Natural killer cell treated with Interleukin-12 subunit alpha and Interleukin-12 subunit beta and Interleukin-15 and Interleukin-18, amount 100 ng/mL, for 72 hours (primary cell): ENCODE results near the gene AKAP6. TPM values are rescaled to one million over a fixed set of nuclear protein-coding genes. Genes with fewer than 3 reads are reported as not detected.

Experiments used
- ATAC-seq, 2 donors: fragments of 150-1000 bp; cut with Tn5 transposase in 1 of 2; sonication (Bioruptor Pico), chemical (Tn5 transposase) in 1 of 2; 2 replicates each; pipeline ENCODE4 v1.10.0; 2021
- DNase-seq: peaks from one replicate; pipeline ENCODE4 v3.0.0; 2022; ENCODE audit warnings: low spot score
- H3K27ac Mint-ChIP-seq, 2 donors: 1 replicate in 1 of 2; 2 replicates in 1 of 2; pipeline ENCODE4 v1.8.0; 2022; ENCODE audit warnings: mixed read lengths in 2 of 2, mild to moderate bottlenecking in 1 of 2, moderate library complexity in 1 of 2
- H3K27me3 Mint-ChIP-seq, 2 donors: 1 replicate in 1 of 2; 2 replicates in 1 of 2; pipeline ENCODE4 v1.8.0; 2022; ENCODE audit warnings: mixed read lengths in 2 of 2
- H3K36me3 Mint-ChIP-seq: one replicate; pipeline ENCODE4 v1.8.0; 2022; ENCODE audit warnings: mixed read lengths
- H3K4me1 Mint-ChIP-seq, 2 donors: 1 replicate in 1 of 2; 2 replicates in 1 of 2; pipeline ENCODE4 v1.8.0; 2022; ENCODE audit warnings: low read depth in 2 of 2, mixed read lengths in 2 of 2, mild to moderate bottlenecking in 1 of 2
- H3K4me3 Mint-ChIP-seq: one replicate; pipeline ENCODE4 v1.8.0; 2022; ENCODE audit warnings: mixed read lengths
- H3K9me3 Mint-ChIP-seq: 2 replicates; pipeline ENCODE4 v1.8.0; 2022; ENCODE audit warnings: mixed read lengths
- total RNA-seq, 2 donors: library from RNA; stranded (reverse); gene quantifications; one replicate each; pipeline ENCODE4 v1.2.3, GENCODE V29; 2022

AKAP6 gene
- total RNA-seq, 2 donors from 2014 or later: 0.31 TPM; not detected in 1

GRCh38 chr14:32396885-32397284, 67.8 kb downstream of the AKAP6 start:
- H3K36me3 Mint-ChIP-seq: no peaks in the 10 kb centered on the region
- H3K27me3 Mint-ChIP-seq: no peaks in the 10 kb centered on the region
- no peak for ATAC-seq
- no peaks in the 10 kb centered on the region for H3K4me1 Mint-ChIP-seq
- no peak for DNase-seq
- no peaks in the 10 kb centered on the region for H3K9me3 Mint-ChIP-seq
- no peak overlapping the region for H3K27ac Mint-ChIP-seq
- H3K4me3 Mint-ChIP-seq: no peak overlapping the region

- Mint-ChIP-seq H3K4me1 (no peaks in the 10 kb centered on the region), H3K36me3 (no peaks in the 10 kb centered on the region), H3K4me3 (no peak overlapping the region), H3K27ac (no peak overlapping the region), H3K27me3 (no peaks in the 10 kb centered on the region), H3K9me3 (no peaks in the 10 kb centered on the region)
- ATAC-seq: no peak
- no peak for DNase-seq
Observed at GRCh38 chr14:32397861-32398640, 69.0 kb downstream of the AKAP6 start.

- Mint-ChIP-seq H3K36me3 (no peaks in the 10 kb centered on the region), H3K27ac (no peak overlapping the region), H3K4me3 (no peak overlapping the region), H3K9me3 (no peaks in the 10 kb centered on the region), H3K4me1 (no peaks in the 10 kb centered on the region), H3K27me3 (no peaks in the 10 kb centered on the region)
- ATAC-seq (no peak), DNase-seq (no peak)
Observed at GRCh38 chr14:32399920-32400319, 70.8 kb downstream of the AKAP6 start.

- no peak for ATAC-seq
- Mint-ChIP-seq H3K27ac (no peak overlapping the region), H3K36me3 (no peaks in the 10 kb centered on the region), H3K27me3 (no peaks in the 10 kb centered on the region), H3K4me3 (no peak overlapping the region), H3K9me3 (no peaks in the 10 kb centered on the region), H3K4me1 (no peaks in the 10 kb centered on the region)
- no peak for DNase-seq
Observed at GRCh38 chr14:32400480-32400879, 71.4 kb downstream of the AKAP6 start.

- no peak overlapping the region for H3K4me3 Mint-ChIP-seq
- H3K27me3 Mint-ChIP-seq: no peaks in the 10 kb centered on the region
Observed at GRCh38 chr14:32403021-32403420, 73.9 kb downstream of the AKAP6 start.

GRCh38 chr14:32403688-32404087, 74.6 kb downstream of the AKAP6 start:
- no peaks in the 10 kb centered on the region for H3K27me3 Mint-ChIP-seq
- DNase-seq: no peak
- no peak for ATAC-seq
- H3K9me3 Mint-ChIP-seq: no peaks in the 10 kb centered on the region
- H3K4me3 Mint-ChIP-seq: no peak overlapping the region
- no peaks in the 10 kb centered on the region for H3K36me3 Mint-ChIP-seq
- H3K4me1 Mint-ChIP-seq: no peaks in the 10 kb centered on the region
- no peak overlapping the region for H3K27ac Mint-ChIP-seq

More at GRCh38 chr14:32403021-32403420, 73.9 kb downstream of the AKAP6 start:
- Mint-ChIP-seq H3K4me1 (no peaks in the 10 kb centered on the region), H3K9me3 (no peaks in the 10 kb centered on the region), H3K27ac (no peak overlapping the region), H3K36me3 (no peaks in the 10 kb centered on the region)
- DNase-seq (no peak), ATAC-seq (no peak)

GRCh38 chr14:32404784-32405573, 75.9 kb downstream of the AKAP6 start:
- H3K4me3 Mint-ChIP-seq: no peak overlapping the region
- H3K36me3 Mint-ChIP-seq: no peaks in the 10 kb centered on the region
- ATAC-seq: no peak

GRCh38 chr14:32405856-32406255, 76.8 kb downstream of the AKAP6 start:
- ATAC-seq (no peak), DNase-seq (no peak)
- H3K4me3 Mint-ChIP-seq: no peak overlapping the region
- no peak overlapping the region for H3K27ac Mint-ChIP-seq
- no peaks in the 10 kb centered on the region for H3K36me3 Mint-ChIP-seq
- H3K27me3 Mint-ChIP-seq: no peaks in the 10 kb centered on the region
- H3K9me3 Mint-ChIP-seq: no peaks in the 10 kb centered on the region
- H3K4me1 Mint-ChIP-seq: no peaks in the 10 kb centered on the region

More at GRCh38 chr14:32404784-32405573, 75.9 kb downstream of the AKAP6 start:
- Mint-ChIP-seq H3K4me1 (no peaks in the 10 kb centered on the region), H3K27ac (no peak overlapping the region), H3K27me3 (no peaks in the 10 kb centered on the region), H3K9me3 (no peaks in the 10 kb centered on the region)
- DNase-seq: no peak

GRCh38 chr14:32407130-32407529, 78.0 kb downstream of the AKAP6 start:
- H3K9me3 Mint-ChIP-seq: no peaks in the 10 kb centered on the region
- H3K4me1 Mint-ChIP-seq: no peaks in the 10 kb centered on the region
- H3K27me3 Mint-ChIP-seq: no peaks in the 10 kb centered on the region
- no peak for ATAC-seq
- no peaks in the 10 kb centered on the region for H3K36me3 Mint-ChIP-seq
- DNase-seq: no peak
- no peak overlapping the region for H3K27ac Mint-ChIP-seq
- H3K4me3 Mint-ChIP-seq: no peak overlapping the region

- ATAC-seq: no peak
- no peaks in the 10 kb centered on the region for H3K36me3 Mint-ChIP-seq
- no peaks in the 10 kb centered on the region for H3K9me3 Mint-ChIP-seq
- no peaks in the 10 kb centered on the region for H3K4me1 Mint-ChIP-seq
- H3K4me3 Mint-ChIP-seq: no peak overlapping the region
- H3K27me3 Mint-ChIP-seq: no peaks in the 10 kb centered on the region
- no peak overlapping the region for H3K27ac Mint-ChIP-seq
- no peak for DNase-seq
Observed at GRCh38 chr14:32408018-32408417, 78.9 kb downstream of the AKAP6 start.

- Mint-ChIP-seq H3K27ac (no peak overlapping the region), H3K27me3 (peaks cover 0 to 5% of the 10 kb centered on the region in 2 donors), H3K9me3 (peaks cover 2% of the 10 kb centered on the region), H3K36me3 (no peaks in the 10 kb centered on the region), H3K4me1 (no peaks in the 10 kb centered on the region), H3K4me3 (no peak overlapping the region)
- ATAC-seq: no peak
- DNase-seq: no peak
Observed at GRCh38 chr14:32412103-32412502, 83.0 kb downstream of the AKAP6 start.

GRCh38 chr14:32412532-32412931, 83.4 kb downstream of the AKAP6 start:
- no peak for DNase-seq
- H3K27ac Mint-ChIP-seq: no peak overlapping the region
- peaks cover 0 to 5% of the 10 kb centered on the region in 2 donors for H3K27me3 Mint-ChIP-seq
- H3K4me1 Mint-ChIP-seq: no peaks in the 10 kb centered on the region
- ATAC-seq: no peak
- H3K9me3 Mint-ChIP-seq: peaks cover 2% of the 10 kb centered on the region
- H3K36me3 Mint-ChIP-seq: no peaks in the 10 kb centered on the region
- no peak overlapping the region for H3K4me3 Mint-ChIP-seq

GRCh38 chr14:32413967-32414640, 85.0 kb downstream of the AKAP6 start:
- H3K27ac Mint-ChIP-seq: no peak overlapping the region
- no peak for ATAC-seq
- H3K4me1 Mint-ChIP-seq: no peaks in the 10 kb centered on the region
- no peak overlapping the region for H3K4me3 Mint-ChIP-seq
- peaks cover 0 to 5% of the 10 kb centered on the region in 2 donors for H3K27me3 Mint-ChIP-seq
- H3K9me3 Mint-ChIP-seq: peaks cover 2% of the 10 kb centered on the region
- no peaks in the 10 kb centered on the region for H3K36me3 Mint-ChIP-seq
- no peak for DNase-seq

GRCh38 chr14:32414808-32415255, 85.7 kb downstream of the AKAP6 start:
- Mint-ChIP-seq H3K27ac (no peak overlapping the region), H3K36me3 (no peaks in the 10 kb centered on the region), H3K27me3 (peaks cover 0 to 5% of the 10 kb centered on the region in 2 donors), H3K4me1 (no peaks in the 10 kb centered on the region), H3K9me3 (peaks cover 2% of the 10 kb centered on the region), H3K4me3 (no peak overlapping the region)
- ATAC-seq (no peak), DNase-seq (no peak)
